LoVo (cell line): ENCODE results near the gene POMGNT2.

Experiments used
- DNase-seq: peaks from one replicate; pipeline ENCODE4 v3.0.0-alpha.2; 2016; ENCODE audit warnings: low spot score

POMGNT2 gene

DNA sequence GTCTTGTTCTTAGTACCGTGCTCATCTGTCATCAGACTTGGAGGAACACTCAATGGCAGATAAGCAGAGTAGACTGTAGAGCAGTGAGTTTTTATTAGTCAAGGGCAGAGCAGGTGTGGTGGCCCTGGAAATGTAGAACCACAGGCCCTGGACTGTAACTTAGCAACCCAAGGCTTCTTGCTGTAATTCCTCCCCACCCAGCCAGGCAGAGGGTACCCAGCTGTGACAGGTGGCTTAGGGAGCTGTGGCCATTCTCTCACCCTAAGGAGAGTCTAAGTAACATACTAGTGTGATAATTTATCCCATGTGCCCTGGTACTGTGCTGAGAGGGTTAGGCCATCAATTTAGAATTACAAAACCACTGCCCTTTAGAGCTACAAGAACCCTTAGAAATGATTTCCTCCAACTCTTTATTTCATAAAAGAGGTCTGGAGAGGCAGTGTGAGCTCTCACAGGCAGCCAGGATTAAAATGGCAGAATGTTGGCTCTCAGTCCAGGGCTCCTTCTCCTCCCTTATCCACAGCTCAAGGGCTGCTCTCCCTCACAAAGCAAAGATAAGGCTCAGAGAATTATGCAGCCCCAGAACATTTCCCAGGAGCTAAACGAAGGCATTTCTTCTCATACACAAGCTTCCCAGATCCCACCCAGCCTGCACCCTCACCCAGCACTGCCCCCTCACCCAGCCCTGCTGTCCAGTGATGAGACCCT lies 3.0 kb downstream of the POMGNT2 start:
- DNase-seq = no peak

DNA sequence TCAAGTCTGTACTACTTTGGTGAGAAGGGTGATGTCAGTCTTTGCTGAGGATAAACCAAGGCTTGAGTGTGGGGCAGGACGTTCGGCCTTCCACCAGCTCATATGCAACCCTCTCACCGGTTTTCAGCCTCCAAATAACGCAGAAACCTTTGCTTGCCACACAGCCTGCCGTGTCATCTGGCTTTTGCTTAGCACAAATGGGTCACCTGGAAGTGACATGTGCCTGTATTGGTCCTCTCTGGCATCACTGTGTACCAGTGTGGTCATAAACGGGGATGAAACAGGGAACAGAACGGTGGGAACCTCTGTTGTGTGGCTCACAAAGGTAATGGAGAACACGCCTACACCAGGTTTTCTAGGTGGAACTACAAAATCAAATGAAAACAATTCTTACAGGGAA lies 7.1 kb downstream of the POMGNT2 start:
- DNase-seq = no peak

GRCh38 chr3:43097400-43098080 lies 8.3 kb downstream of the POMGNT2 start:
- no peak for DNase-seq

GRCh38 chr3:43096761-43097160 lies 9.1 kb downstream of the POMGNT2 start:
- no peak for DNase-seq

GRCh38 chr3:43095370-43095769 lies 10.5 kb downstream of the POMGNT2 start:
- DNase-seq = no peak

DNA sequence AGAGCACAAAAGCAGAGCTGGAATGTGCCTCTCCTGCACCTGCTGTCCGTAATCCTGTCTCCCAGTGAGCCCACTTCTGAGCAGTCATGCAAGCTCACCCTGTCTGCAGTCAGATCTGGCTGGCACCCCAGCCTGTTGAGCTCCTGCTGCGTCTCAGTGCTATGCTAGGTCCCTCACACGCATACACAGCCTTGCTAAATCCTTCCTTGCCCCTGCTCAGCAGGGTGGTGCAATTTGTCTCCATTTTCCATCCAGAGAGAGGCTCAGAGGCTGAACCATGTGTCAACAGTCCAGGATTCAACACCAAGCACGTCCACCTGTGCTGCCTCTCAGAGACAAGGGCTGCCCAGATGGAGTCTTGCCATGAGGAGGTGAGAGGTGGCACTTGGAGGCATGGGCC lies 11.0 kb downstream of the POMGNT2 start:
- no peak for DNase-seq

DNA sequence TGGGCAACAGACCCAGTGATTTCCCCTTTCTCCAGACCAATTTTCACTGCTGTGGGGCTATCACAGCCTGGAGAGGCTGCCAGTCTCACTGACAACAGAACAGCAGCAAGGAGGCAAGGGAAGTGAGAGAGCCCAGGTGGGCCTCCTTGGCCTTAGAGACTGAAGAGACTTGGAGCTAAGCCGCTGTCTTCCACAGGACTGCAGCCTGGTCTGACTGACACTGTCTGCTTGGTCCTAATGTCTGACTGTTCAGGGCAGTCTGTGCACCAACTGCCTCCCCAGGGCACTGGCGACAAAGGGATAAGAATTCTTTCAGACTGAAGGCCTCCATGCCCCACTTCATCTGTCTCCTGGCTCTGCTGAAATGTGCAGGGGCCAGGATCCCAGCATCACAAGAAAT lies 11.5 kb downstream of the POMGNT2 start:
- no peak for DNase-seq

DNA sequence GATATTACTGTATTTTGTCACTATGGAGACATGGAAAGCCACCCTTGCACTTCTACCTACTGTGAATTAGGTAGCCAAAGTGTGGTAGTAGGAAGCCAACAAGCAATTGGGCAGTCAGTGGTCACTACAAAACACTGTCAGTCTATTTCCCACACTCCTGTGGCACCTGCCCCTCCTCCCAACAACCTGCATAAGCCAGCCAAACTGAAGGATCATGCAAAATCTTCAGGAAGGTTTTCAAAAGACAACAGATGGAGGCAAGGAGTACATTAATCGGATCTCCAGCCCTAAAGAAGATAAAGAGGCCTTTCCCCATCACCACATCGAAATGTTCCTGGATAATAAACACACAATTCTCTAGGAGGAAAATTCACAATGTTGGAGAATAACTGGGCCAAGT lies 11.9 kb downstream of the POMGNT2 start:
- no peak for DNase-seq

- DNase-seq = no peak
Measured at GRCh38 chr3:43093006-43093405, 12.9 kb downstream of the POMGNT2 start.

DNA sequence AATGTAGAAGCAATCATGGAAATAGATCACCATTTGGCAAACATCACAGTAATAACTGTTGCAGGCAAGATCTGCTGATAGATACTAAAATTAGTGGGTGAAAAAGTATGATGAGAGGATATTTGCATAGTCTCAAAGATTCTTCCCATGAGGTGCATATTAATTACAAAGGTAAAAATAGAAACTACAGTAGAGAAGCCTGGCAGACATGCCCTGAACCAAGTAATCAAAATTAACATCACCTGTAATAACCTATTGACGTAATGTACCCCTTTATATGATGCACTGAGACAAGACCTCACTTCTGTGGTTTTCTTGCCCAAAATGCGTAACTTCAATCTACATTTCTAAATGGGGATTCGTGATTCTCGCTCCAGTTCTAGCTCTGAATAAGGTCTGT lies 14.4 kb downstream of the POMGNT2 start:
- no peak for DNase-seq

DNA sequence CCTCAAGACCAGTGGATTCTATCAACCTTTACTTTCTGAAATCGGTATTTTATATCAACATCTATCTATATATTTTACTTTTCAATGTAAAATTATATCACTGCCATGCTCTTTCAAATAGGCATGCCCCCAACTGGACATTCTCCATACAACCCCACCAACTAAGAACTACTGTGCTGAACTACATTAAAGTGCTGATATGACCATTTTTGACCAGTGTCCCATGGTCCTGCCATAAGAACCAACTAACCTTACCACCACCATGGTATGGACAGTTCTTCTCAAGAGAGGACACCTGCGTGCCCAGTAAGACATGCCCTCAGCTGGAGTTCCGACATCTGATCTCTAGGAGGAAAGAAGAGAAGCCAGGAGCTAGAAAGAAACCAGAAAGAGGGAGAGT lies 15.6 kb downstream of the POMGNT2 start:
- DNase-seq = no peak

- DNase-seq = no peak
Measured at GRCh38 chr3:43089081-43089480, 16.8 kb downstream of the POMGNT2 start.

DNA sequence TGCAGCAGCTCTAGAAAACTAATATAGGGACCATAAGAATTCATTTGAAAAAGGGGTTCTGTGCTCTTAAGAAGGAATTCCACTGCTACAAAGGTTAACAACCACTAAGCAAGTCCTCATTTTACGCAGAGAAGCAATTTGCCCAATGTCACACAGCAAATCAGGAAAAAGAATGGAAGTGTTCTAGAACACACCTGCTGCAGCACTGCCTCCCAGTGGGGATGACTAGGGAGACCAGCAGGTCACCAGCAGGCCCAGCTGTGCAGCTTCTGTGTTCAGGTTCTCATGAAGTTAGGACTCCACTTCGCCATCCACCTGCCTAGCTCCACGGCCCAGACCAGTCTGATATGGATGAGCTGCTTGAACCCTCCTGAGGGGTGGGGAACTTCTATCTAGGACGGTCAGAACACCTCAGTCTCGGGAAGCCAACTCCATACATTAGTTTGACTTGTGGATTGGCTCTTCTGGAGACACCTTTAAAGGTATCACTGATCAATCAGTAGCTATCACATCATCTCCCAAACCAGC lies 18.6 kb downstream of the POMGNT2 start:
- no peak for DNase-seq

GRCh38 chr3:43086460-43087165 lies 19.3 kb downstream of the POMGNT2 start:
- no peak for DNase-seq

GRCh38 chr3:43082457-43082856 lies 23.4 kb downstream of the POMGNT2 start:
- no peak for DNase-seq

- DNase-seq = no peak
Measured at GRCh38 chr3:43081796-43082195, 24.1 kb downstream of the POMGNT2 start.

GRCh38 chr3:43080726-43081568 lies 24.9 kb downstream of the POMGNT2 start:
- no peak for DNase-seq

GRCh38 chr3:43079536-43080332 lies 26.1 kb downstream of the POMGNT2 start:
- no peak for DNase-seq

GRCh38 chr3:43077707-43078106 lies 28.2 kb downstream of the POMGNT2 start:
- DNase-seq = no peak

GRCh38 chr3:43077261-43077660 lies 28.6 kb downstream of the POMGNT2 start:
- DNase-seq = no peak

GRCh38 chr3:43076857-43077256 lies 29.0 kb downstream of the POMGNT2 start:
- no peak for DNase-seq
